Esophagus muscularis mucosa (tissue), 3 donors: ENCODE results near the gene PSMB1.
A peak's percentile ranks its signal among the peaks of the same experiment; 100 is the strongest.

ENCODE experiments used
- POLR2AphosphoS5 ChIP-seq, 2 donors: sonication (generic); formaldehyde crosslinking; IDR thresholded peaks; one replicate each; pipeline ENCODE4 v1.6.1; 2017; ENCODE audit warnings: antibody characterized with exemption in 2 of 2
- TF ChIP-seq, protein P1 (sequence below), 3 experiments: fragments of 200-600 bp in 2 of 3; fragments of 450-650 bp in 1 of 3; sonication (generic) in 2 of 3; IDR thresholded peaks; one replicate each; pipeline ENCODE4 v1.5.1; 2017 to 2019; ENCODE audit warnings: antibody characterized with exemption in 3 of 3, mild to moderate bottlenecking in 2 of 3, moderate library complexity in 1 of 3

- peak; percentile 98 to 99 for TF ChIP-seq POLR2AphosphoS5 (IDR thresholded peaks at IDR 0.05)
- TF ChIP-seq, protein P1, sequence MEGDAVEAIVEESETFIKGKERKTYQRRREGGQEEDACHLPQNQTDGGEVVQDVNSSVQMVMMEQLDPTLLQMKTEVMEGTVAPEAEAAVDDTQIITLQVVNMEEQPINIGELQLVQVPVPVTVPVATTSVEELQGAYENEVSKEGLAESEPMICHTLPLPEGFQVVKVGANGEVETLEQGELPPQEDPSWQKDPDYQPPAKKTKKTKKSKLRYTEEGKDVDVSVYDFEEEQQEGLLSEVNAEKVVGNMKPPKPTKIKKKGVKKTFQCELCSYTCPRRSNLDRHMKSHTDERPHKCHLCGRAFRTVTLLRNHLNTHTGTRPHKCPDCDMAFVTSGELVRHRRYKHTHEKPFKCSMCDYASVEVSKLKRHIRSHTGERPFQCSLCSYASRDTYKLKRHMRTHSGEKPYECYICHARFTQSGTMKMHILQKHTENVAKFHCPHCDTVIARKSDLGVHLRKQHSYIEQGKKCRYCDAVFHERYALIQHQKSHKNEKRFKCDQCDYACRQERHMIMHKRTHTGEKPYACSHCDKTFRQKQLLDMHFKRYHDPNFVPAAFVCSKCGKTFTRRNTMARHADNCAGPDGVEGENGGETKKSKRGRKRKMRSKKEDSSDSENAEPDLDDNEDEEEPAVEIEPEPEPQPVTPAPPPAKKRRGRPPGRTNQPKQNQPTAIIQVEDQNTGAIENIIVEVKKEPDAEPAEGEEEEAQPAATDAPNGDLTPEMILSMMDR (IDR thresholded peaks at IDR 0.05) = no peak
Observed at GRCh38 chr6:170552765-170553533, at the start of gene PSMB1.
